Endothelial cell of umbilical vein (primary cell): ENCODE results near the gene NHERF2.
A peak's percentile ranks its signal among the peaks of the same experiment; 100 is the strongest.

ENCODE experiments used
- EZH2 ChIP-seq: IDR thresholded peaks from 2 replicates; pipeline ENCODE4 v1.6.1; 2012; ENCODE audit warnings: borderline replicate concordance, low read depth, mild to moderate bottlenecking, moderate library complexity, low read length, inconsistent platforms; ENCODE audit not compliant: severe bottlenecking
- JUN ChIP-seq: IDR thresholded peaks from 2 replicates; pipeline ENCODE4 v1.6.1; 2011; ENCODE audit warnings: borderline replicate concordance, low read depth; ENCODE audit not compliant: insufficient read length, insufficient read depth
- MYC ChIP-seq: IDR thresholded peaks from one replicate; pipeline ENCODE4 v1.6.1; 2011; ENCODE audit warnings: mild to moderate bottlenecking, low read depth, low read length
- POLR2A ChIP-seq: IDR thresholded peaks from 2 replicates; pipeline ENCODE4 v1.6.1; 2012; ENCODE audit warnings: low read depth, mild to moderate bottlenecking, control low read depth, low read length
- POLR2AphosphoS5 ChIP-seq: IDR thresholded peaks from 2 replicates; pipeline ENCODE4 v1.6.1; 2012; ENCODE audit warnings: low read depth, mild to moderate bottlenecking, control low read depth, low read length, moderate library complexity; ENCODE audit not compliant: insufficient read depth
- TF ChIP-seq, protein P1 (sequence below), 2 donors: IDR thresholded peaks; 1 replicate in 1 of 2; 2 replicates in 1 of 2; pipeline ENCODE4 v1.5.1; 2011; ENCODE audit warnings: low read length in 2 of 2, mild to moderate bottlenecking in 2 of 2, moderate library complexity in 2 of 2, control low read depth in 1 of 2, inconsistent platforms in 1 of 2, low read depth in 1 of 2; ENCODE audit not compliant: insufficient read depth in 1 of 2; ENCODE audit errors: extremely low read depth in 1 of 2
- TF ChIP-seq, protein P2 (sequence below): IDR thresholded peaks from 2 replicates; pipeline ENCODE4 v1.6.1; 2011; ENCODE audit not compliant: insufficient read depth, insufficient read length

GRCh38 chr16:1979271-1980029 lies 47.3 kb upstream of the NHERF2 start:
- TF ChIP-seq, protein P1, sequence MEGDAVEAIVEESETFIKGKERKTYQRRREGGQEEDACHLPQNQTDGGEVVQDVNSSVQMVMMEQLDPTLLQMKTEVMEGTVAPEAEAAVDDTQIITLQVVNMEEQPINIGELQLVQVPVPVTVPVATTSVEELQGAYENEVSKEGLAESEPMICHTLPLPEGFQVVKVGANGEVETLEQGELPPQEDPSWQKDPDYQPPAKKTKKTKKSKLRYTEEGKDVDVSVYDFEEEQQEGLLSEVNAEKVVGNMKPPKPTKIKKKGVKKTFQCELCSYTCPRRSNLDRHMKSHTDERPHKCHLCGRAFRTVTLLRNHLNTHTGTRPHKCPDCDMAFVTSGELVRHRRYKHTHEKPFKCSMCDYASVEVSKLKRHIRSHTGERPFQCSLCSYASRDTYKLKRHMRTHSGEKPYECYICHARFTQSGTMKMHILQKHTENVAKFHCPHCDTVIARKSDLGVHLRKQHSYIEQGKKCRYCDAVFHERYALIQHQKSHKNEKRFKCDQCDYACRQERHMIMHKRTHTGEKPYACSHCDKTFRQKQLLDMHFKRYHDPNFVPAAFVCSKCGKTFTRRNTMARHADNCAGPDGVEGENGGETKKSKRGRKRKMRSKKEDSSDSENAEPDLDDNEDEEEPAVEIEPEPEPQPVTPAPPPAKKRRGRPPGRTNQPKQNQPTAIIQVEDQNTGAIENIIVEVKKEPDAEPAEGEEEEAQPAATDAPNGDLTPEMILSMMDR (IDR thresholded peaks at IDR 0.05; ENCODE audit: extremely low read depth in 1 of 2, insufficient read depth in 1 of 2, low read depth in 1 of 2, low read length in 2 of 2) = no peak
- peak; percentile 30 for TF ChIP-seq POLR2AphosphoS5
- no peak for TF ChIP-seq POLR2A
- no peak for TF ChIP-seq JUN
- TF ChIP-seq, protein P2, sequence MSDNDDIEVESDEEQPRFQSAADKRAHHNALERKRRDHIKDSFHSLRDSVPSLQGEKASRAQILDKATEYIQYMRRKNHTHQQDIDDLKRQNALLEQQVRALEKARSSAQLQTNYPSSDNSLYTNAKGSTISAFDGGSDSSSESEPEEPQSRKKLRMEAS = no peak
- TF ChIP-seq EZH2 = no peak
- no peak for TF ChIP-seq MYC
